GM18907 (cell line): ENCODE results near the gene BCL3.
"Not testable (repeated sequence)": the region's sequence is repeated elsewhere in the genome, so short reads cannot be mapped to it uniquely, and the experiment has no call there.

Experiments
- ATAC-seq: cut with Tn5 transposase; IDR thresholded peaks from one replicate; pipeline ENCODE4 v1.9.1; 2021; ENCODE audit warnings: mild to moderate bottlenecking, moderate library complexity; ENCODE audit not compliant: unreplicated experiment

Gene BCL3

GRCh38 chr19:44756089-44756562 lies 7.6 kb downstream of the BCL3 start:
- no peak for ATAC-seq

DNA sequence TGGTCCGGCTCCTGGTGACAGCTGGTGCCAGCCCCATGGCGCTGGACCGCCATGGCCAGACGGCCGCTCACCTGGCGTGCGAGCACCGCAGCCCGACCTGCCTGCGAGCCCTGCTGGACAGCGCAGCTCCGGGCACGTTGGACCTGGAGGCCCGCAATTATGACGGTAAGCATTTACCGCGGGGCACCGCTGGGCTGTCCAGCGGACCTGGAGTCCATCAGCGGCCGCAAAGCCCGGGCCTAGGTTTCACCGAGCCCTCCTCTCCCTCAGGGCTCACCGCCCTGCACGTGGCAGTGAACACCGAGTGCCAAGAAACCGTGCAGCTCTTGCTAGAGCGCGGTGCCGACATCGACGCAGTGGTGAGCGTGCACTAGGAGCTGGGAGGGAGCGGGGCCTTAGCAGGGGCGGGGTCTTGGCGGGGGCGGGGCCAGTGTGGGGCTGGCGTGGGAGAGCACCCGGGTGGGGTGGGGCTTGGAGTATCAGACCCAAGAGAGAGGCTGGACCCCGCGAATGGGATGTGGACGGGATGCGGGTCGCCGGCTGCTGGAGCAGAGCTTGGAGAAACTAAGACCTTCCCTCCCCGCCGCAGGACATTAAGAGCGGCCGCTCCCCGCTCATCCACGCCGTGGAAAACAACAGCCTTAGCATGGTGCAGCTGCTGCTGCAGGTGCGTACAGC lies 8.7 kb downstream of the BCL3 start:
- no peak for ATAC-seq

- ATAC-seq: no peak
Observed at GRCh38 chr19:44757735-44758505, 9.4 kb downstream of the BCL3 start.

DNA sequence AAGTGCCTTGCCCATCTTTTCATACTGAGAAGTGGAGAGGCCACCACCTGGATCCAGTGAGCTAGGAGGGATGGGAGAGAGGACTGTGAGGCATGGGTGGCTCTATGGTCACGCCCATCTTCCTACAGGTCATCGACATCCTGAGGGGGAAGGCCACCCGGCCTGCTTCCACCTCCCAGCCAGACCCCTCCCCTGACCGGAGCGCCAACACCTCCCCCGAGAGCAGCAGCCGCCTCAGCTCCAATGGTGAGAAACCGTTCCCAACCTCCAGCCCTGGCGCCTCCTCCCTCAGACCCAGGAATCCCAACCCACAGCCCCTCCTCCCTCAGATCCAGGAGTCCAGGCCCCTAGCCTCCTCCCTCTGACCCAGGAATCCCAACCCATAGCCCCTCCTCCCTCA lies 10.1 kb downstream of the BCL3 start:
- ATAC-seq: no peak

DNA sequence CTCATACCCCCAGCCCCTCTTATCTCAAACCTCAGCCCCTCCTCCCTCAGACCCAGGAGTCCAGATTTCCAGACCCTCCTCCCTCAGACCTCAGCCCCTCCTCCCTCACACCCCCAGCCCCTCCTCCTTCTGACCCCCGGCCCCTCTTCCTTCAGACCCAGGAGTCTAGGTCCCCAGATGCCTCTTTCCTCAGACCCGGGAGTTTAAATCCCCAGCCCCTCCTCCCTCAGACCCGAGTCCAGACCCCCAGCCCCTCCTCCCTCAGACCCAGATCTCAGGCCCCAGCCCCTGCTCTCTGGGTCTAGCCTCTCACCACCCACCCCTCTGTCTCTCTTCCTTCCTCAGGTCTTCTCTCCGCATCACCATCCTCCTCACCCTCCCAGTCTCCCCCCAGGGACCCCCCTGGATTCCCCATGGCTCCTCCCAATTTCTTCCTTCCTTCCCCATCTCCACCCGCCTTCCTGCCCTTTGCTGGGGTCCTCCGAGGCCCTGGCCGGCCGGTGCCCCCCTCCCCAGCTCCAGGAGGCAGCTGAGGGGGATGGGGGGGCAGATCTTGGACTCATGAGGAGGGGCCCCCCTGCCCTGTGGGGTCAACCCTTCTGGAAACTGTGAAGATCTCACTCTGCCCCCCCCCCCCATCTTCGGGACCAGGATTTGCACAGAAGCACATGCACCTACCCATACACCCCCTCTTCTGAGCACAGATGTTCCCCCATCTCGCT lies 10.7 kb downstream of the BCL3 start:
- no peak for ATAC-seq

DNA sequence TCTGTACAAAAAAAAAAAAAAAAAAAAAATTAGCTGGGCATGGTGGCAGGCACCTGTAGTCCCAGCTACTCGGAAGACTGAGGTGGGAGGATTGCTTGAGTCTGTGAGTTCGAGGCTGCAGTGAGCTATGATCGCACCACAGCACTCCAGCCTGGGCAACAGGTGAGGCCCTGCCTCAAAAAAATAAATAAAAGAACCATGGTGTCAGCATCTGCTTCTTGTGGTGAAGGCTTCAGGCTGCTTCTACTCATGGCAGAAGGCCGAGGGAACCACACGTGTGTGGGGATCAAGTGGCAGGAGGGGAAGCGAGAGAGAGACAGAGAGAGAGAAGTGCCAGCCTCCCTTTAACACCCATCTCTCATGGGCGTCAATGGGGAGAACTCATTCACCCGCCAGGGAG lies 13.5 kb downstream of the BCL3 start:
- no peak for ATAC-seq

GRCh38 chr19:44765033-44765948 lies 16.8 kb downstream of the BCL3 start:
- ATAC-seq: no peak

DNA sequence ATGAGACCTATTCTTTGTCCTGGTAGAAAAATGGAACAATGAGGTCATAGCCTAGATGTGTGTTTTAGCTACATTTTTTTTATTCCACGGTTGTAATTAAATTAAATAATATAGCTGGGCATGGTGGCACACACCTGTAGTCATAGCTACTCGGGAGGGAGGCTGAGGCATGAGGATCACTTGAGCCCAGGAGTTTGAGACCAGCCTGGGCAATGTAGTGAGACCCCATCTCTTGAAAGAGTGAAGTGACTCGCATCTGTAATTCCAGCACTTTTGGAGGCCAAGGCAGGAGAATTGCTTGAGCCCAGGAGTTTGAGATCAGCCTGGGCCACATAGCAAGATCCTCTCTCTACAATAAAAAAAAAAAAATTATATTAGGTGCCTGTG lies 17.4 kb downstream of the BCL3 start:
- no peak for ATAC-seq

DNA sequence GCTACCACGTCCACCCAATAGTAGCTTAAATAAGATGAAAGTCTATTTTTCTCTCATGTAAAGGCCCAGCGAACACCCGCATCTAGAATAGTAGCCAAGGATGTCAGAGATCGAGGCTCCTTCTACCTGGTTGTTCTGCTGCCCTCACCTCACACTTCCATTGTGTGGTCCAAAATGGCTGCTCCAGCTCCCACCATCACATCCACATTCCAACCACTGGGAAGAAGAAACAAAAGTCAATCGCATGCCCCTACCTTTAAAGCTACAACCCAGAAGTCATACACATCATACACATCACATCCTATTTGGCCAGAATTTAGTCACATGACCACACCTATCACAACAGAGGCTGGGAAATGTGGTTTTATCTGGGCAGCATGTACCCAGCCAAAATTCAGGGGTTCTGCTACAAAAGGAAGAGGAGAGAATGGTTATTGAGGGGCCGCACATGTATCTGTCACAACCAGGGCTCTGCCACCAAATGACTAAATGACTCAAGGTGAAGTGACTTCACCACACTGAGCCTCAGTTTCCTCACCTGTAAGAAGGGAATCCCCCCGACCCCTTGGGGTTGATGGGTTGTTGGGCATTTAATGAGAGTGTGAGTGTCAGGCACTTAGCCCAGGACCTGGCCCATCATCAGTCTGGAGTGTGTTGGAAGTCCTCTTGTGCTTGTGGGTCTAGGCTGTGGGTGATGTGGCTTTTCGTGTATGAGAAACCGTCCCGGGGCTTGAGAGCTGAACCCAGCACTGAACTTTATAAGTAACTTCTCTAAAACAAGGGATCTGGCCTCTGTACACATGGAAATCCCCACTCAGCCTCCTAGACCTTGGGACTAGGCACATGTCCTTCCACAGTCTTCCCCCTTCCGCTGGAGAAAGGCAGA lies 19.0 kb downstream of the BCL3 start:
- ATAC-seq: no peak

DNA sequence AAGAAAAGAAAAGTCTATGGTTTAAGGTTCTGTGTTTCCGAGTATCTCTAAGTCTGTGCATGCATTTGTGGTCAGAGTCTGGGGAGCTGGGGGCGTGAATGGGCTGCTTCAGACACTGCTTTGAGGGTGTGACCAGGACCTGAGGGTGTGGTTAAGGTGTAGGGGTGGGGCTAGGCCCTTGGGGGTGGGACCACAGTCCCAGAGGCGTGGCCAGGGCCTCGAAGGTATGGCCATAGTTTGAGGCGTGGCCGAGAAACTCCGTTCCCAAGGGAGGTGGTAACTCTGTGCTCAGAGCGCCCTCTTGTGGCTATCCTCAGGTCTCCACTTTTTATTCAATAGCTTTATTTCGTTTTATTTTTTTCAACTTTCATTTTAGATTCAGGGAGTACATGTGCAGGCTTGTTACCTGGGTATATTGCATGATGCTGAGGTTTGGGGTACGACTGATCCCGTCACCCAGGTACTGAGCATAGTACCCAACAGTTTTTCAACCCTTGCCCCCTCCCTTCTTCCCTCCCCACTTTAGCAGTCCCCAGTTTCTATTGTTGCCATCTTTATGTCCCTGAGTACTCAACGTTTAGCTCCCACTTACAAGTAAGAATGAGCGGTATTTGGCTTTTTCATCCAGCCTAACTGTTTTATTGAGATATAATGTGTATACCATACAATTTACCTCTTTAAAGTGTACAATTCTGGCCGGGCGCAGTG lies 22.2 kb downstream of the BCL3 start:
- ATAC-seq: peak; percentile 94

DNA sequence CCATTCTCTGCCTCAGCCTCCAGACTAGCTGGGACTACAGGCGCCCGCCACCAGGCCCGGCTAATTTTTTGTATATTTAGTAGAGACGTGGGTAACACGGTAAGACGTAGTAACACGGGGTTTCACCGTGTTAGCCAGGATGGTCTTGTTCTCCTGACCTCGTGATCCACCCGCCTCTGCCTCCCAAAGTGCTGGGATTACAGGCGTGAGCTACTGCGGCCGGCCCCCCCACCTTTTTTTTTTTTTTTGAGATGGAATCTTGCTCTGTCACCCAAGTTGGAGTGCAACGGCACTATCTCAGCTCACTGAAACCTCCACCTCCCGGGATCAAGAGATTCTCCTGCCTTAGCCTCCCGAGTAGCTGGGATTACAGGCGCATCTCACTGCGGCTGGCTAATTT lies 23.6 kb downstream of the BCL3 start:
- ATAC-seq: not testable (repeated sequence)

DNA sequence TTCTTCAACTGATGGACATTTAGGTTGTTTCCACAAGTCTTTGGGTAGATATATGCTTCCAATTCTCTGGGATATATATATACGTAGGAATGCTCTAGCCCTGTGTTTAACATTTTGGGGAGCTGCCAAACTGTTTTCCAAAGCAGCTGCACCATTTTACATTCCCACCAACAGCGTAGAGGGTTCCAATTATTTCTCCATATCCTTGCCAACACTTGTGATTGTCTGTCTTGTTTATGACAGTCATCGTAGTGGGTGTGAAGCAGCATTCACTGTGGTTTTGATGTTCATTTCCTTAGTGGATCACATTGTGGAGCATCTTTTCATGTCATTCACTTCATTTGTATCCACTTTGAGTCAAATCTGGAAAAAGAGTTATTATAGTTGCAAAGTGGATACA lies 24.5 kb downstream of the BCL3 start:
- ATAC-seq: no peak

DNA sequence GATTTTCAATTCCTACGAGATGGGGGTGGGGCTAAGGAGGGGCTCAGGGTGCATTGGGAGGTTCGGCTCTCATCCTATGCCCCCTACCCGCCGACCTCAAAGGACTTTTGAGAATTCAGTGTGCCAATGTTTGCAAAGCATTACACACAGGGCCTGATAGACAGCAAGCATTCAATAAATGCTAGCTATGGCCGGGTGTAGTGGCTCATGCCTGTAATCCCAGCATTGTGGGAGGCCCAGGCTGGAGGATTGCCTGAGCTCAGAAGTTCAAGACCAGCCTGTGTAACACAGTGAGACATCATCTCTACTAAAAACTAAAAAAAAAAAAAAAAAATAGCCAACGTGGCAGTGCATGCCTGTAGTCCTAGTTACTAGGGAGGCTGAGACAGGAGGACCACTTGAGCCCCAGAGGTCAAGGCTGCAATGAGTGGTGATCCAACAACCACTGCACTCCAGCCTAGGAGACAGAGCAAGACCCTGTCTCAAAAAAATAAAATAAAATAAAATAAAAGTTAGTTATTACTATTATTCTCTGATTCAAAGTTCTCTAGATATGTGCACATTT lies 27.2 kb downstream of the BCL3 start:
- no peak for ATAC-seq

- ATAC-seq: no peak
Observed at GRCh38 chr19:44776402-44777096, 28.0 kb downstream of the BCL3 start.

DNA sequence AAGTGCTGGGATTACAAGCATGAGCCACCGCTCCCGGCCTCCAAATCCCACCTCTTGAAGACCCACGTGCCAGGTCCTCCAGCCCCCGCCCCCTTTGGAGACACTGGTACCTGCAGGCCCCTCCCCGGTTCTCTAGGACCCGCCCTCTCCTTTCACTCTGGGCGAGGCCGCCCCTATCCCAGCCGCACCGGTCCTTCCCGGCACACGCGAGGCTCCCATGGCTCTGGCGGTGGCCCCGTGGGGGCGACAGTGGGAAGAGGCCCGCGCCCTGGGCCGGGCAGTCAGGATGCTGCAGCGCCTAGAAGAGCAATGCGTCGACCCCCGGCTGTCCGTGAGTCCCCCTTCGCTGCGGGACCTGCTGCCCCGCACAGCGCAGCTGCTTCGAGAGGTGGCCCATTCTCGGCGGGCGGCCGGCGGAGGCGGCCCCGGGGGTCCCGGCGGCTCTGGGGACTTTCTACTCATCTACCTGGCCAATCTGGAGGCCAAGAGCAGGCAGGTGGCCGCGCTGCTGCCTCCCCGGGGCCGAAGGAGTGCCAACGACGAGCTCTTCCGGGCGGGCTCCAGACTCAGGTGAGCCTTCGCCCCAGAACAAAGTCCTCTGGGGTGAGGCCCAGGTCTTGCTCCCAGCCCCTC lies 29.3 kb downstream of the BCL3 start, which contains the start of gene CBLC:
CBLC (plus strand) TSS at position 176 of the 633 bp plus-strand sequence; CDS start at position 218, 42 bp downstream.
- no peak for ATAC-seq

- ATAC-seq: no peak
Observed at GRCh38 chr19:44779150-44779549, 30.6 kb downstream of the BCL3 start.

GRCh38 chr19:44781694-44782093 lies 33.2 kb downstream of the BCL3 start:
- not testable (repeated sequence) for ATAC-seq

GRCh38 chr19:44782729-44783128 lies 34.2 kb downstream of the BCL3 start:
- ATAC-seq: no peak
